Activated gamma-delta T cell (primary cell): ENCODE measurements around the gene ATG13.
"Not testable (repeated sequence)": the region's sequence is repeated elsewhere in the genome, so short reads cannot be mapped to it uniquely, and the experiment has no call there.

Experiments used
- DNase-seq: peaks from one replicate; lab custom pipeline; 2025; lab: John Stamatoyannopoulos, UW

The ATG13 gene

GRCh38 chr11:46696212-46696558 lies 78.8 kb downstream of the ATG13 start:
- no peak for DNase-seq

DNA sequence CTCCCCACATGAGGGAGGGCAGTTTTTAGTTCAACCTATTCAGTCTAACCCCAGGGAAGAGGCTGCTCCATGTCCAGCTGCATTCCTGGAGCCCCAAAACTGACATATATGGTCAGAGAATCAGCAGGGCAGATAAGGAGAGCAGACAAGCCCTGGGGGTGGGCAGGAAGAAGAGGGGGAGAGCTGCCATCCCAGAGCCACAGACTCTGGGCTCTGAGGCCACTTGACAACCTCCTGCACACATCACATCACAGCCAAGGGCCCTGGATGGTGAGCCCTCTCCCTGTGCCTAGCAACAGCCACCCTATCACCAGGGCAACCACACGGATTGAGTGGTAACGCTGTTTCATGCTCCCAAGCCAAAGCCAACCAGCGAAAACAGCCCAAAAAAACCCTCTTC lies 80.0 kb downstream of the ATG13 start:
- DNase-seq = no peak

- no peak for DNase-seq
Observed at GRCh38 chr11:46697723-46698122, 80.4 kb downstream of the ATG13 start.

DNA sequence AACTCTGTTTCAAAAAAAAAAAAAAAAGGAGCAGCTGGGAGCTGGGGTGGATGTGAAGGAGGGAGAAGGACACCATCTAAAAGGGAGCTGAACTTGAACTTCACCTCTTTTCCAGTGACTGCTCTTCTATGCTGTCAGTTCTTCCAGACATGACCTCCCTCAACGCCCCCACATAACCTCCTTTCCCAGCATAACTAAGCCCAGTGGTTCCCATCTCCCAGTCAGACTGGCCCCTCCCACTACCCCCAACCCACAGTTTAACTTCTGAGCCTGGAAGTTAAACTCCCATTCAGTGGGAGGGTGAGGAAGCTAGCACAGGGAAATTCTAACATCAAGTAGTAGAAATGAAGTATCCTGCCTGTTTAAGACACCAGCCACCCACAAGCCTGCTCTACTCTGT lies 81.2 kb downstream of the ATG13 start:
- no peak for DNase-seq

DNA sequence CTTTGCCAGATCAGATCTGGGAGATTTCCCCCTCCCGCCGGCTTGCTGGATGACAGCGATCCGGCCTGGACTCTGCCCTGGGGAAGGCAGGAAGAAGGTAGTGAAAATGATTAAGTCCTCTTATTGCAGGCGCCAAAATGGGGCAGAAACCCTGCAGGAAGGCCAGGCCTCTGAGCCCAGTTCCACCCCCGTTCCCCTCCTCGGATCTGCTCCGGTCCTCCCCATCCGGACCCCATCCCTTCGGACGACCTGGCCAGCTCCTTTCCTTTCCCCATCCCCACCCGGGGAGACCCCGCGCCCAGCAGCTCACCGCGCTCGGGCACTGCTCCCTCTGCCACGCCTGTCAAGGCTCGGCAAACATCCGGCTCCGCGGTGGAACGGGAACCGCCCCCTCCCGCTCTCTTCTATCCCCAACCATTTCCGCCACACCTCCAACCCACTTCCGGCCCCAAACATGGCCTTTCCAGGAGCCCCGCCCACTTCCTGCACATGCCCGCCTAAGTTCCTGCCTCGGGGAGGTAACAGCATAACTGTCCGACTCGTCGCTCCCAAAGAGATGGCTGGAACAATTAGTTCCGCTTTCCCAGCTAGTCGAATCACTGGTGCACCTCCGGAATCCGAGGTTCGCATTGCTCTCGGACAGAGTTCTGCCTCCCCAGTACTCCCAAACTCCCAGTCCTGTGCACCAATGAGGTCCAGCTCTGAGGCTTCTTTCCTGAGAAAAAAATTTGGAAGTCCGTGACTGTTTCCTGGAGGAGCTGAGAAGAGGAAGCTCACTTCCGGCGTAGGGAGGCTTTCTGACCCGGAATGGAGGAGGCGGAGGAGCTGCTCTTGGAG lies 83.1 kb downstream of the ATG13 start, which contains the start of the genes ARHGAP1 and ZNF408:
ARHGAP1 (minus strand) TSS at position 379 of the 837 bp plus-strand sequence. CDS start 4,512 bp downstream, outside the sequence.
ZNF408 (plus strand) TSS at position 791 of the 837 bp plus-strand sequence; CDS start at position 808, 17 bp downstream.
- peak; percentile 78 for DNase-seq

DNA sequence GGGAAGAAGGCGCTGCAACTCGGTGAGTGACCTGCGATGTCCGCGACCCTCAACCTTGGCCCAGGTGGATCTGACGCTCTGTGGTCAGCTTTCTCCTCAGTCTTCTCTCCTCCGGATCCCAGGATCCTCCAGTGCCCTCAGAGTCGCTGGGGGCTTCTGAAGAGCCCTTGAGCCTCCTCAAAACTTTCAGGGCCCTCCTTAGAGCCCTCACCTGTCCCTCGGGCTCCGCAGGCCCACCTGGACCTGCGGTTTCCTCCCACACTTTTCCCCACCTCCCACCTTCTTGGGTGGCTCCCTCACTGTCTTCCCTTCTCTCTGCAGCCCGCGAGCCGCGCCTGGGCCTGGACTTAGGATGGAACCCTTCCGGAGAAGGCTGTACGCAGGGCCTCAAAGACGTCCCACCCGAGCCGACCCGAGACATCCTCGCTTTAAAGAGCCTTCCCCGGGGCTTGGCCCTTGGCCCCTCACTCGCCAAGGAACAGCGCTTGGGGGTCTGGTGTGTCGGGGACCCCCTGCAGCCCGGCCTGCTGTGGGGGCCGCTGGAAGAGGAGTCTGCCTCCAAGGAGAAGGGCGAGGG lies 83.8 kb downstream of the ATG13 start:
- no peak for DNase-seq

DNA sequence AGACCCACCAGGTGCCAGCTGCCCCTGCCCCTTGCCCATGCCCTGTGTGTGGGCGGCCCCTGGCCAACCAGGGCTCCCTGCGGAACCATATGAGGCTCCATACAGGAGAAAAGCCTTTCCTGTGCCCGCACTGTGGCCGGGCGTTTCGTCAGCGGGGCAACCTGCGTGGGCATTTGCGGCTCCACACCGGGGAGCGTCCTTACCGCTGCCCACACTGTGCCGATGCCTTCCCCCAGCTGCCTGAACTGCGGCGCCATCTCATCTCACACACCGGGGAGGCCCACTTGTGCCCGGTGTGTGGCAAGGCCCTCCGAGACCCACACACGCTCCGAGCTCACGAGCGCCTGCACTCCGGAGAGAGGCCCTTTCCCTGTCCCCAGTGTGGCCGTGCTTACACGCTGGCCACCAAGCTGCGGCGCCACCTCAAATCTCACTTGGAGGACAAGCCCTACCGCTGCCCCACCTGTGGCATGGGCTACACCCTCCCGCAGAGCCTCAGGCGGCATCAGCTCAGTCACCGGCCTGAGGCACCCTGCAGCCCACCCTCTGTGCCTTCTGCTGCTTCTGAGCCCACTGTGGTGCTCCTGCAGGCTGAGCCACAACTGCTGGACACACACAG lies 87.8 kb downstream of the ATG13 start:
- no peak for DNase-seq

DNA sequence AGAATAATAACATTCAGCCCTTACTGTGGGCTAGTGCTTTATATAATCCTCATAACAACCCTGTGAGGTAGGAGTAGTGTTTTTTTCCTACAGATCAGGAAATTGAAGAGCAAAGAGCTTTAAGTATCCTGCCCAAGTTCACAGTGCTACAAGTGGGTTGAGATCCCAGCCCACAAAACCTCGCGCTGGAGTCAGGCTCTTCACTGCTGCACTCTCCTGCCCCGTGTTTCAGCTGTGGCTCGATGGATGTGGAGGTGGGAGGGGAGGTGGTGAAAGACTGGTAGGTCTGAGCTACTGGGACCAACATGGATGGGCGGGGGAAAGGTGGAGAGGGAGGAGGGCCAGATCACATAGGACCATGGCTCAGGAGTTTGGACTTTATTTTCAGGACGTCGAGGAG lies 89.5 kb downstream of the ATG13 start:
- no peak for DNase-seq

DNA sequence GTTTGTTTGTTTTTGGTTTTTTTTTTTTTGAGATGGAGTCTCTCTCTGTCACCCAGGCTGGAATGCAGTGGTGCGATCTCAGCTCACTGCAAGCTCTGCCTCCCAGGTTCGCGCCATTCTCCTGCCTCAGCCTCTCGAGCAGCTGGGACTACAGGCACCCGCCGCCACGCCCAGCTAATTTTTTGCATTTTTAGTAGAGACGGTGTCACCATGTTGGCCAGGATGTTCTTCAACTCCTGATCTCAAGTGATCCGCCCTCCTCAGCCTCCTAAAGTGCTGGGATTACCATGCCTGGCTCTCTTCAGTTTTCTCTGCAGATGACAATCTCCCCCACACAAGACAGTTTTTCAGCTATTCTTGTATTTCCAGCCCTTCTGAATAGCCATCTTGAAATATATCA lies 92.0 kb downstream of the ATG13 start:
- DNase-seq = not testable (repeated sequence)

GRCh38 chr11:46710821-46711269 lies 93.5 kb downstream of the ATG13 start:
- no peak for DNase-seq

DNA sequence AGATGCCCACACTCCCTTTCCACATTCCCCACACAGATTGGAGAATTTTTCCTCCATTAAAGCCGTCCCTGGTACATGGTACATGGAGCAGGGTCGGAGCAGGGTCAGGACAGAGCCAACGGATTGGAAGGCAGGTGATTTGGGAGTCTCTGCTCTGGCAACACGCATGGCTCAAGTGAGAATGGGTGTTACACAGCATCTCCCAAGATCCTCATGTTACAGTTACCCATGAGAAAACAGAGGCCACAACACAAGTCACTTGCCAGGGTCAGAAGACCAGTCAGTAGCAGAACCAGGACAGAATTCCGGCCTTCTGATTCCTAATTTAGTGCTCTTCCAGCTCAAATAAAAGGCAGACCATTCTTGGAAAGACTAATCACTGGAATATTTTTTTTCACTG lies 94.0 kb downstream of the ATG13 start:
- no peak for DNase-seq

GRCh38 chr11:46712874-46713576 lies 95.7 kb downstream of the ATG13 start:
- DNase-seq = no peak

DNA sequence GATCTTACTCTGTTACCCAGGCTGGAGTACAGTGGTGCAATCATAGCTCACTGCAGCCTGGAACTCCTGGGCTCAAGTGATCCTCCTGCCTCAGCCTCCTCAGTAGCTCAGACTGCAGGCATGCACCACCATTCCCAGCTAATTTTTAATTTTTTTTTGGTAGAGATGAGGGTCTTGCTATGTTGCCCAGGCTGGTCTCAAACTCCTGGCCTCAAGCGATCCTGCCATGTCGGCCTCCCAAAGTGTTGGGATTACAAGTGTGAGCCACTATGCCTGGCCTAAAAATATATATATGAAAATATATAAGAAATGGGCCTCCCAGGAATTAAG lies 100.4 kb downstream of the ATG13 start:
- DNase-seq = not testable (repeated sequence)

DNA sequence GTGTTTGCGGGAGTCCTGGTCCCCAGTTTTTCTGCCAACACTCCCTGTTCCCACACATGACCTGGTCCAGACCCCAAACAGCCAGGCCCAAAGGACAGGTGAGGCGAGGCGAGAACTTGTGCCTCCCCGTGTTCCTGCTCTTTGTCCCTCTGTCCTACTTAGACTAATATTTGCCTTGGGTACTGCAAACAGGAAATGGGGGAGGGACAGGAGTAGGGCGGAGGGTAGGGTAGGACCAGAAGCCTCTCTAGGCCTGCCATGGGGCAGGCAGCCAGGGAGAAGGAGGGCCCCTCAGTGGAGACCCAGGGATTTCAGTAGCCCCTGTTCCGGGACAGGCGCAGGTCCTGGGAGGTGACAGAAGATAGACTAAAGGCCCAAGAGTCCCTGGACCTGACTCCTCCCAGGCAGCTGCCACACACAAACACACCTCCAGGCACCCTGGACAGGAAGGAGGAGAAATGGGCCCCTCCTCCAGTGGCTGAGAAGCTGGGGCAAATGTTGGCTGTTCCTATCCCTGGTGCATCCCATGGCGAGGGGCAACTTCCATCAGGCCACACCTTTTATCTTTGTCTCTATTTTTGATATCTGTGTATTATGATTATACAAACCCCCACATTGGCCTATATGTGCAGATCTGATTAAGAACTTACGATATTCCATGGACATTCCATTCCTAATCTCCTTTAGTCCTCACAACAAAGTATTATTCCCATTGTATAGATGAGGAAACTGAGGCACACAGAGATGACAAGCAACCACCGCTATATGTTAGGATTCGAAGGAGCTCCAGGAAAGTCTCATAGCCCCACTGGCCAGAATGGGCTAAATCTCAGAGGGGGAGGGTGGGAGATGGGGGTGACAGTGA lies 101.0 kb downstream of the ATG13 start:
- DNase-seq = no peak

GRCh38 chr11:46719048-46719542 lies 101.7 kb downstream of the ATG13 start, which contains the start of gene F2:
F2 (plus strand) TSS chr11:46719213; CDS start chr11:46719236, 23 bp downstream.
- DNase-seq = no peak

DNA sequence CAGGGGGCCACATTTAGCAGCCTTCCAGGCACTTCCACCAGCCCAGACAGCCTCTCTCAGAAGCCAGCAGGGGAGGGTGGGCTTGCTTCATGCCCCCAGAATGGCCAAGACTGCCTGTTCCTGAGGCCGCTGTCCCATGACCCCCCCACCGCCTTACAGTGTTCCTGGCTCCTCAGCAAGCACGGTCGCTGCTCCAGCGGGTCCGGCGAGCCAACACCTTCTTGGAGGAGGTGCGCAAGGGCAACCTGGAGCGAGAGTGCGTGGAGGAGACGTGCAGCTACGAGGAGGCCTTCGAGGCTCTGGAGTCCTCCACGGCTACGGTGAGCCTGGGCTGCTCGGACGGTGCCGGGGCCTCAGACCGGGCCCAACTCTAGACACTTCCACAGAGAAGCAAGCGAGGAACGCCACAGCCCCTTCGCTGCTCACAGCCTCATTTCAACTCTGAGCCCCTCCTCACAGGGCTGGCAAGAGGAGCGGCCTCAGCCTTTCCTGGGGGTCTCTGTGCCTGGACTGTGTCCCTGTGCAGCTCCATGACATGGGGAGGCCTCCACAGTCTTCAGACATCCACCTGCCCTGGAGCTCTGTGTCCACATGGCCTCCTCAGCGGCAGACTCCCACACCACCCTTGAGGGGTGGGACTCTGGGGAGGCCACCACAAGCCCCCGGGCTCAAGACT lies 102.3 kb downstream of the ATG13 start:
- DNase-seq = no peak

- no peak for DNase-seq
Observed at GRCh38 chr11:46721286-46721685, 103.9 kb downstream of the ATG13 start.

DNA sequence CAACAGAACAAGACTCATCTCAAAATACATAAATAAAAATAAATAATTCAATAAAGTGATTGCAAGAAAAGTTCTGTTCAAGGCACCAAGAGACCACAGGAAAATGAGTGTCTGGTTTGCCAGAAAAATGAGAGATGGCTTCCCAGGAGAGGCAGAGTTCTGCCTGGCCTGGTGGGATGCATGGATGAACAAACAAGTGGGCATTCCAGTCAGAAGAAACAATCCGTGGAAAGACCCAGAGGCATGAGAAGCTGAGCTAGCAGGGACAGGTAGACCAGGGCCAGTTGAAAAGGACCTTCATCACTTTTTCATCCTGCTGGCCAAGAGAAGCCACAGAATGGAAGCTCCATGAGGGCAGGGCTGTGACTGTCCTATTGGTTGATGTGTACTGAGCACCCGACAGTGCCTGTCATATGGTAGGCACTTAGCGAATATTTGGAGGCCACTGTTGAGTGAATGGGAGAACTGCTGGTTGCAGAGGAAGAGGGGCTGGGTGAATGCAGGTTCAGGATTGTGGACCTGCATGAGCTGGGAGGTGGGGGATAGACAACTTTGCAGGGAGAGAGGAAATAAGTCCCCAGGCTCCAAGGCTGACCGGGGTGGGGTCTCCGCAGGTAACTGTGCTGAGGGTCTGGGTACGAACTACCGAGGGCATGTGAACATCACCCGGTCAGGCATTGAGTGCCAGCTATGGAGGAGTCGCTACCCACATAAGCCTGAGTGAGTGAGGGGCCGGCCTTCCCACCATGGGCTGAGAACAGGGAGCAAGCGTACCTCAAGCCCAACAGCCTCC lies 105.4 kb downstream of the ATG13 start:
- no peak for DNase-seq

- no peak for DNase-seq
Observed at GRCh38 chr11:46723359-46723680, 106.0 kb downstream of the ATG13 start.

GRCh38 chr11:46724088-46724487 lies 106.7 kb downstream of the ATG13 start:
- no peak for DNase-seq
